GM19351 (cell line): Measurements from ENCODE around the gene ZFP90.

Experiments
- ATAC-seq: cut with Tn5 transposase; IDR thresholded peaks from one replicate; pipeline ENCODE4 v1.9.1; 2021; ENCODE audit warnings: mild to moderate bottlenecking, moderate library complexity; ENCODE audit not compliant: unreplicated experiment

Gene ZFP90

GRCh38 chr16:68577352-68577853 lies 38.3 kb downstream of the ZFP90 start:
- ATAC-seq: no peak

GRCh38 chr16:68590201-68590994 lies 51.3 kb downstream of the ZFP90 start:
- no peak for ATAC-seq

GRCh38 chr16:68592466-68593337 lies 53.6 kb downstream of the ZFP90 start:
- no peak for ATAC-seq

GRCh38 chr16:68596266-68596665 lies 57.2 kb downstream of the ZFP90 start:
- ATAC-seq: no peak

DNA sequence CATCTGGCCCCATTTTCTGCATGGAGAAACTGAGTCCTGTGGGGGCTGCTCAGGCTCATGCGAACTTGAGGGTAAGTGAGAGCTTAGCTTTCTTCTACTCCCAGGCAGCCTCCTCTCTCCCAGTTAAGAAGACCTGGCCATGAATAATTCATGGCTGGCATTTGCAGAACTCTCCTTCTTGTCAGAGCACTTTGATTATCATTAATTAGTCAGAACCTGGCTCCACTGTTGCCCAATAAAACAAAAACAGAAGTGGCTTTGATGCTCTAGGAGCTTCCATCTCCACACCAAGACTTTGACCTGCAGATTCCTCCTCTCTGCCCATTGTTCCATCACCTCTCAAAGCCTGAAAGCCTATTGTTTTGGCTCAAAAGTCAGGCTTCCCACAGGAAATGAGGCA lies 60.5 kb downstream of the ZFP90 start:
- no peak for ATAC-seq

GRCh38 chr16:68605746-68606145 lies 66.7 kb downstream of the ZFP90 start:
- no peak for ATAC-seq

GRCh38 chr16:68607443-68607842 lies 68.4 kb downstream of the ZFP90 start:
- ATAC-seq: no peak

GRCh38 chr16:68608330-68608729 lies 69.2 kb downstream of the ZFP90 start:
- ATAC-seq: no peak

- no peak for ATAC-seq
Measured at GRCh38 chr16:68612996-68613395, 73.9 kb downstream of the ZFP90 start.

DNA sequence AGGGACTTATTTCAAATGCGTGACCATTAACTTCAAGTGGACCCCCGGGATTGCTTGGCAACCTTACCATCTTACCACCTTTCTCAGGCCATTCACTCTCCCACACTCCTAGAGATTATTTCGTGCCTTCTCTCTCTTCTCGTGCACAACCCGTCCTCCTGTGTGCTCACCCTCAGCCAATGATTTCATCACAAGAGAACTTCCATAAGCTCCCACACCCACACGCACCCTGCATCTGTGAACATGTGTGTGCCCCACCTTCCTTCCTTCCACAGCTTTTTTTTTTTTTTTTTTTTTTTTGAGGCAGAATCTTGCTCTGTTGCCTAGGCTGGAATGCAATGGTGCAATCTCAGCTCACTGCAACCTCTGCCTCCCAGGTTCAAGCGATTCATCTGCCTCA lies 78.6 kb downstream of the ZFP90 start:
- ATAC-seq: no peak
